CD4-positive, alpha-beta T cell (primary cell): ENCODE results near the gene ARHGEF39. TPM values are rescaled to one million over a fixed set of nuclear protein-coding genes. Genes with fewer than 3 reads are reported as not detected.
A peak's percentile ranks its signal among the peaks of the same experiment; 100 is the strongest.

ENCODE experiments used
- ATAC-seq: fragments of 200-7000 bp; cut with Tn5 transposase; one replicate; pipeline ENCODE4 v1.10.0; 2022; ENCODE audit warnings: mild to moderate bottlenecking; ENCODE audit not compliant: poor library complexity
- CTCF ChIA-PET: fragments of 350-600 bp; sonication (Branson Sonifier 250); formaldehyde crosslinking; loops from one replicate; lab custom pipeline; 2021; ENCODE audit warnings: antibody characterized with exemption, inconsistent platforms; lab: Charles Lee
- POLR2A ChIA-PET: fragments of 350-600 bp; sonication (Branson Sonifier 250); formaldehyde crosslinking; loops from one replicate; lab custom pipeline; 2021; ENCODE audit warnings: antibody characterized with exemption, inconsistent platforms; lab: Charles Lee
- DNase-seq, 14 experiments: peaks; one replicate each; pipeline ENCODE4 v3.0.0-alpha.2; 2013 to 2020; ENCODE audit warnings: mixed read lengths in 2 of 14
- H3K27ac ChIP-seq, 2 donors: one replicate each; pipeline versions ENCODE4 v1.5.1 to v1.7.0; 2013; ENCODE audit warnings: low read length in 2 of 2, low read depth in 1 of 2, mild to moderate bottlenecking in 1 of 2
- H3K27me3 ChIP-seq, 2 experiments: 1 replicate in 1 of 2; 2 replicates in 1 of 2; pipeline versions ENCODE4 v1.6.1 to v1.7.0; 2013; ENCODE audit warnings: low read length in 2 of 2, control low read depth in 1 of 2, mild to moderate bottlenecking in 1 of 2, moderate library complexity in 1 of 2; ENCODE audit not compliant: insufficient read depth in 2 of 2, control insufficient read depth in 1 of 2
- H3K36me3 ChIP-seq: one replicate; pipeline ENCODE4 v1.6.1; 2013; ENCODE audit warnings: low read length, control low read depth; ENCODE audit not compliant: insufficient read depth
- H3K4me1 ChIP-seq: one replicate; pipeline ENCODE4 v1.6.1; 2013; ENCODE audit warnings: low read length, control low read depth; ENCODE audit not compliant: insufficient read depth
- H3K4me3 ChIP-seq: one replicate; pipeline ENCODE4 v1.5.1; 2013; ENCODE audit warnings: mild to moderate bottlenecking, low read length, moderate library complexity
- H3K9me3 ChIP-seq, 2 experiments: 1 replicate in 1 of 2; 2 replicates in 1 of 2; pipeline versions ENCODE4 v1.6.1 to v1.7.0; 2013; ENCODE audit warnings: low read length in 2 of 2, mild to moderate bottlenecking in 2 of 2, control low read depth in 1 of 2, moderate library complexity in 1 of 2; ENCODE audit not compliant: control insufficient read depth in 1 of 2, insufficient read depth in 1 of 2
- H3K27ac Mint-ChIP-seq: one replicate; pipeline ENCODE4 v1.8.0; 2020; ENCODE audit warnings: mixed read lengths
- H3K27me3 Mint-ChIP-seq: one replicate; pipeline ENCODE4 v1.8.0; 2021; ENCODE audit warnings: mixed read lengths
- H3K36me3 Mint-ChIP-seq: one replicate; pipeline ENCODE4 v1.8.0; 2021; ENCODE audit warnings: low read depth, mixed read lengths
- H3K4me1 Mint-ChIP-seq: one replicate; pipeline ENCODE4 v1.8.0; 2021; ENCODE audit warnings: low read depth, mixed read lengths
- H3K4me3 Mint-ChIP-seq: one replicate; pipeline ENCODE4 v1.8.0; 2020; ENCODE audit warnings: mild to moderate bottlenecking, mixed read lengths
- H3K9me3 Mint-ChIP-seq: one replicate; pipeline ENCODE4 v1.8.0; 2020; ENCODE audit warnings: mixed read lengths
- intact Hi-C, 2 experiments: fragments of 100-400 bp; cut with DNase I in 1 of 2; cut with micrococcal nuclease in 1 of 2; formaldehyde crosslinking; loops; one replicate each; pipeline versions ENCODE4 v1.15.1 to v1.9.0; 2023 to 2025; cut with DNase I, micrococcal nuclease
- total RNA-seq, 174 experiments: library from RNA in 2 of 174; stranded (reverse) in 2 of 174; gene quantifications; one replicate each; pipeline ENCODE4 v1.2.3 and lab custom pipeline; 2021 to 2026
- TF ChIP-seq, protein P1 (sequence below): fragments of 200-600 bp; IDR thresholded peaks from one replicate; pipeline ENCODE4 v1.8.0; 2022; ENCODE audit warnings: antibody characterized with exemption, mild to moderate bottlenecking

ARHGEF39 gene
- total RNA-seq, 2 experiments from 2014 or later: 0.08 to 0.17 TPM

DNA sequence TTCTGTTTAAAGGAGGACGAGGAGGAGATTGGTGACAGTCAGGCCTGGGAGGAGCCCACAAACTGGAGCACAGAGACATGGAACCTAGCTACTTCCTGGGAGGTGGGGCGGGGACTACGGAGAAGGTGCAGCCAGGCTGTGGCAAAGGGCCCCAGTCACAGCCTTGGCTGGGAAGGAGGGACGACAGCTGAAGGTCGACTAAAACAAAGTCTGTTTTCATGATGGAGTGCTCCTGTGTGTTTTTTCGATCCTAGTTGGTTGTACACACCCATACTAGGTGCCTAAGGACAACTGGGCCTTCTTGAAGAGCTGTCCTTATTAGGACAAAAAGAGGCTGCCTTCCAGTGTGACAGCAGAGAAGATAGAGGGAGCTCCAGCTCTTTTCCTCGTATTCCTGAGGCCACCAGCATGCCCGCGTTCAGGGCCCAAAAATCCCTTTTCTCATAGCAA is 4.0 kb downstream of the ARHGEF39 start:
- ChIA-PET CTCF (interaction anchor here (1.0 to 6.2 kb wide), 7 partner anchors 14 to 96 kb away, joined by 3 to 94 read pairs (median 4); partner anchors contain the start of gene SIT1), POLR2A (interaction anchor here (1.0 to 3.4 kb wide), 9 partner anchors 10 to 72 kb away, joined by 3 to 20 read pairs (median 6); partner anchors contain the start of genes CREB3, SIT1, TLN1 and TPM2)
- DNase-seq (no peak), ATAC-seq (no peak)
- Histone ChIP-seq H3K4me1 (peaks cover 90% of the 10 kb centered on the region), H3K27me3 (no peaks in the 10 kb centered on the region), H3K27ac (peak overlapping the region; percentile 14 to 56), H3K4me3 (no peak overlapping the region), H3K36me3 (peaks cover 16% of the 10 kb centered on the region), H3K9me3 (peaks cover 0 to 4% of the 10 kb centered on the region in 2 experiments)
- peaks cover 51% of the 10 kb centered on the region for H3K36me3 Mint-ChIP-seq
- H3K4me1 Mint-ChIP-seq: peaks cover 94% of the 10 kb centered on the region
- TF ChIP-seq, protein P1, sequence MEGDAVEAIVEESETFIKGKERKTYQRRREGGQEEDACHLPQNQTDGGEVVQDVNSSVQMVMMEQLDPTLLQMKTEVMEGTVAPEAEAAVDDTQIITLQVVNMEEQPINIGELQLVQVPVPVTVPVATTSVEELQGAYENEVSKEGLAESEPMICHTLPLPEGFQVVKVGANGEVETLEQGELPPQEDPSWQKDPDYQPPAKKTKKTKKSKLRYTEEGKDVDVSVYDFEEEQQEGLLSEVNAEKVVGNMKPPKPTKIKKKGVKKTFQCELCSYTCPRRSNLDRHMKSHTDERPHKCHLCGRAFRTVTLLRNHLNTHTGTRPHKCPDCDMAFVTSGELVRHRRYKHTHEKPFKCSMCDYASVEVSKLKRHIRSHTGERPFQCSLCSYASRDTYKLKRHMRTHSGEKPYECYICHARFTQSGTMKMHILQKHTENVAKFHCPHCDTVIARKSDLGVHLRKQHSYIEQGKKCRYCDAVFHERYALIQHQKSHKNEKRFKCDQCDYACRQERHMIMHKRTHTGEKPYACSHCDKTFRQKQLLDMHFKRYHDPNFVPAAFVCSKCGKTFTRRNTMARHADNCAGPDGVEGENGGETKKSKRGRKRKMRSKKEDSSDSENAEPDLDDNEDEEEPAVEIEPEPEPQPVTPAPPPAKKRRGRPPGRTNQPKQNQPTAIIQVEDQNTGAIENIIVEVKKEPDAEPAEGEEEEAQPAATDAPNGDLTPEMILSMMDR: no peak
- H3K4me3 Mint-ChIP-seq: peak overlapping the region; percentile 92
- intact Hi-C loops: no loop called here
- H3K9me3 Mint-ChIP-seq: peaks cover 3% of the 10 kb centered on the region
- H3K27ac Mint-ChIP-seq: peak overlapping the region; percentile 100
- peaks cover 8% of the 10 kb centered on the region for H3K27me3 Mint-ChIP-seq

GRCh38 chr9:35659340-35659739 is 5.7 kb downstream of the ARHGEF39 start:
- H3K9me3 Mint-ChIP-seq: peaks cover 3% of the 10 kb centered on the region
- H3K36me3 Mint-ChIP-seq: peaks cover 51% of the 10 kb centered on the region
- intact Hi-C loops: loop anchor here (2.0 to 5.0 kb wide), 3 partner anchors 37 to 168 kb away; partner anchors contain the start of genes CD72 (in 2 of the 2), FAM221B (in 1 of the 2) and TMEM8B (in 1 of the 2)
- Histone ChIP-seq H3K36me3 (peaks cover 16% of the 10 kb centered on the region), H3K27me3 (no peaks in the 10 kb centered on the region), H3K4me1 (peaks cover 81% of the 10 kb centered on the region), H3K9me3 (peaks cover 0 to 4% of the 10 kb centered on the region in 2 experiments), H3K4me3 (peak overlapping the region; percentile 88), H3K27ac (peak overlapping the region; percentile 99 to 100)
- CTCF ChIA-PET: interaction anchor here (1.4 to 6.2 kb wide), 13 partner anchors 12 to 129 kb away, joined by 3 to 94 read pairs (median 8); partner anchors contain the start of genes CD72, CREB3, GBA2 and RGP1
- H3K27ac Mint-ChIP-seq: peak overlapping the region; percentile 100
- POLR2A ChIA-PET: interaction anchor here (1.3 to 5.1 kb wide), 10 partner anchors 12 to 155 kb away, joined by 3 to 175 read pairs (median 16); partner anchors contain the start of genes CREB3, GBA2, HINT2 and RGP1
- DNase-seq (peak in 1 of 14 experiments; percentile 49), ATAC-seq (no peak)
- H3K4me3 Mint-ChIP-seq: peak overlapping the region; percentile 92
- peaks cover 8% of the 10 kb centered on the region for H3K27me3 Mint-ChIP-seq
- TF ChIP-seq, protein P1: no peak
- peaks cover 84% of the 10 kb centered on the region for H3K4me1 Mint-ChIP-seq

DNA sequence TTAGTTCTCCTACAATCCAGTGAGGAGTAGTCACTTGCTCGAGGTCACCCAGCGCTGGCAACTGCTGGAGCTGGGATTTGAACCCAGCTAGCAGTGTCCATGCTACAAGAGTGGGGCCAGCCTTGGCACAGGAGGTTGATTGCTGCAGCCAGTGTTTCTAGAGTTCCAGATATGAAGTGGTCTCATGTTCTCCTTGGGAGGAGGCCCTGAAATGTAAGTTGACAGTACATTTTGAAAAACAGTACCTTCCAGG is 6.1 kb downstream of the ARHGEF39 start:
- intact Hi-C loops: loop anchor here (1.0 to 5.0 kb wide), 7 partner anchors 12 to 223 kb away; partner anchors contain the start of genes CD72 (in 2 of the 2), FAM221B (in 1 of the 2), TESK1 (in 1 of the 2) and TMEM8B (in 1 of the 2)
- Mint-ChIP-seq H3K36me3 (peaks cover 51% of the 10 kb centered on the region), H3K27me3 (peaks cover 8% of the 10 kb centered on the region), H3K9me3 (peaks cover 3% of the 10 kb centered on the region), H3K4me1 (peaks cover 81% of the 10 kb centered on the region), H3K4me3 (peak overlapping the region; percentile 92), H3K27ac (peak overlapping the region; percentile 100)
- Histone ChIP-seq H3K9me3 (peaks cover 0 to 4% of the 10 kb centered on the region in 2 experiments), H3K4me1 (peaks cover 81% of the 10 kb centered on the region), H3K27me3 (no peaks in the 10 kb centered on the region), H3K36me3 (peaks cover 16% of the 10 kb centered on the region), H3K27ac (peak overlapping the region; percentile 99 to 100), H3K4me3 (peak overlapping the region; percentile 88)
- no peak for DNase-seq
- POLR2A ChIA-PET: interaction anchor here (1.0 to 5.1 kb wide), 13 partner anchors 11 to 156 kb away, joined by 3 to 175 read pairs (median 12); partner anchors contain the start of genes CREB3, GBA2, HINT2 and RGP1
- TF ChIP-seq, protein P1: no peak
- CTCF ChIA-PET: interaction anchor here (1.4 to 6.2 kb wide), 13 partner anchors 11 to 129 kb away, joined by 3 to 94 read pairs (median 8); partner anchors contain the start of genes CD72, CREB3, GBA2 and RGP1
- ATAC-seq: no peak
